Testis (tissue), 3 donors: ENCODE results near the gene DLG1. TPM values are rescaled to one million over a fixed set of nuclear protein-coding genes. Genes with fewer than 3 reads are reported as not detected.
A peak's percentile ranks its signal among the peaks of the same experiment; 100 is the strongest.

Experiments
- DNase-seq: peaks from one replicate; pipeline ENCODE4 v3.0.0-alpha.2; 2019
- H3K27ac ChIP-seq, 2 donors: fragments of 200-600 bp; sonication (generic); one replicate each; pipeline ENCODE4 v1.5.1; 2019
- H3K27me3 ChIP-seq: fragments of 200-600 bp; sonication (generic); one replicate; pipeline ENCODE4 v1.5.1; 2019
- H3K36me3 ChIP-seq: fragments of 200-600 bp; sonication (generic); one replicate; pipeline ENCODE4 v1.5.1; 2017; ENCODE audit warnings: low read depth; ENCODE audit errors: missing control alignments
- H3K4me1 ChIP-seq: fragments of 200-600 bp; sonication (generic); one replicate; pipeline ENCODE4 v1.5.1; 2019
- H3K4me3 ChIP-seq, 2 donors: fragments of 200-600 bp; sonication (generic); one replicate each; pipeline ENCODE4 v1.5.1; 2017 to 2019
- H3K9me3 ChIP-seq: fragments of 200-600 bp; sonication (generic); one replicate; pipeline ENCODE4 v1.5.1; 2017
- POLR2A ChIP-seq: fragments of 450-650 bp; IDR thresholded peaks from one replicate; pipeline ENCODE4 v1.6.1; 2017; ENCODE audit warnings: antibody characterized with exemption, mild to moderate bottlenecking, moderate library complexity
- WGBS, 2 donors: methylation state at CpG; one replicate each; pipeline ENCODE4 v1.1.5; 2018; 5-methylcytosine and 5-hydroxymethylcytosine counted together
- intact Hi-C: fragments of 100-400 bp; cut with DNase I; formaldehyde crosslinking; loops from one replicate; pipeline ENCODE4 v1.15.1; 2023; ENCODE audit warnings: low total_unique reads
- polyA plus RNA-seq: library from polyadenylated mRNA; stranded (reverse); fragments of 350-450 nt; fragmentation: Illumina TruSeq; extraction: RNeasy Lipid Tissue Mini Kit (QIAGEN cat#74804); gene quantifications from one replicate; pipeline ENCODE4 v1.2.3, GENCODE V29; 2014; ENCODE audit warnings: low read depth, low replicate concordance; ENCODE audit not compliant: insufficient read depth
- total RNA-seq, 2 donors: library from RNA; depleted of rRNA; stranded (reverse); fragments of >200 nt; gene quantifications; one replicate each; pipeline ENCODE4 v1.2.3, GENCODE V29; 2016
- TF ChIP-seq, protein P1 (sequence below), 3 experiments: fragments of 450-650 bp in 2 of 3; fragments of 200-600 bp in 1 of 3; sonication (generic) in 1 of 3; IDR thresholded peaks; one replicate each; pipeline ENCODE4 v1.5.1; 2016 to 2019; ENCODE audit warnings: antibody characterized with exemption in 3 of 3, mild to moderate bottlenecking in 2 of 3, moderate library complexity in 1 of 3

The DLG1 gene
- total and polyA plus RNA-seq, 3 donors from 2014 or later = 37.4 to 99.4 (median 99.3) TPM

DNA sequence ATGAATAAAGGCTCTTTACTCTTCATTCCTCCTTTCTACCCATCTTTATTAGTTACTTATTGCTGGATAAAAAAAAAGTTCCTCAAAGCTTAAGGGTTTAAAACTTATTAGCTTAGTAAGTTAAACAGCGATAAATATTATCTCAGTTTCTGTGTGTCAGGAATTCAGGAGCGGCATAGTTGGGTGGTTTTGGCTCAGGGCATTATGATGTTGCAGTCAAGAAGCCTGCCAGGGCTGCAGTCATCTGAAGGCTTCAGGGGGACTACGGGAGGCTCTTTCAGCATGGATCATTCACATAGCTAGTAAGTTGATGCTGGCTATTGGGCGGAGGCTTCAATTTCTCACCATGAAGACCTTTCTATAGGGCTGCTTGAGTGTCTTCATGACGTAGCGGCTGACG, 1.9 kb upstream of the DLG1 start:
- no peak for TF ChIP-seq POLR2A
- TF ChIP-seq, protein P1, sequence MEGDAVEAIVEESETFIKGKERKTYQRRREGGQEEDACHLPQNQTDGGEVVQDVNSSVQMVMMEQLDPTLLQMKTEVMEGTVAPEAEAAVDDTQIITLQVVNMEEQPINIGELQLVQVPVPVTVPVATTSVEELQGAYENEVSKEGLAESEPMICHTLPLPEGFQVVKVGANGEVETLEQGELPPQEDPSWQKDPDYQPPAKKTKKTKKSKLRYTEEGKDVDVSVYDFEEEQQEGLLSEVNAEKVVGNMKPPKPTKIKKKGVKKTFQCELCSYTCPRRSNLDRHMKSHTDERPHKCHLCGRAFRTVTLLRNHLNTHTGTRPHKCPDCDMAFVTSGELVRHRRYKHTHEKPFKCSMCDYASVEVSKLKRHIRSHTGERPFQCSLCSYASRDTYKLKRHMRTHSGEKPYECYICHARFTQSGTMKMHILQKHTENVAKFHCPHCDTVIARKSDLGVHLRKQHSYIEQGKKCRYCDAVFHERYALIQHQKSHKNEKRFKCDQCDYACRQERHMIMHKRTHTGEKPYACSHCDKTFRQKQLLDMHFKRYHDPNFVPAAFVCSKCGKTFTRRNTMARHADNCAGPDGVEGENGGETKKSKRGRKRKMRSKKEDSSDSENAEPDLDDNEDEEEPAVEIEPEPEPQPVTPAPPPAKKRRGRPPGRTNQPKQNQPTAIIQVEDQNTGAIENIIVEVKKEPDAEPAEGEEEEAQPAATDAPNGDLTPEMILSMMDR (IDR thresholded peaks at IDR 0.05) = no peak
- H3K27me3 ChIP-seq = no peaks in the 10 kb centered on the region
- H3K4me1 ChIP-seq = no peaks in the 10 kb centered on the region
- WGBS, 2 donors = 80 to 91% methylated on average over 7 of the region's 7 CpGs
- intact Hi-C loops = no loop called here
- no peak for DNase-seq
- H3K4me3 ChIP-seq = no peak overlapping the region
- H3K27ac ChIP-seq = no peak overlapping the region
- H3K36me3 ChIP-seq = no peaks in the 10 kb centered on the region
- no peaks in the 10 kb centered on the region for H3K9me3 ChIP-seq

DNA sequence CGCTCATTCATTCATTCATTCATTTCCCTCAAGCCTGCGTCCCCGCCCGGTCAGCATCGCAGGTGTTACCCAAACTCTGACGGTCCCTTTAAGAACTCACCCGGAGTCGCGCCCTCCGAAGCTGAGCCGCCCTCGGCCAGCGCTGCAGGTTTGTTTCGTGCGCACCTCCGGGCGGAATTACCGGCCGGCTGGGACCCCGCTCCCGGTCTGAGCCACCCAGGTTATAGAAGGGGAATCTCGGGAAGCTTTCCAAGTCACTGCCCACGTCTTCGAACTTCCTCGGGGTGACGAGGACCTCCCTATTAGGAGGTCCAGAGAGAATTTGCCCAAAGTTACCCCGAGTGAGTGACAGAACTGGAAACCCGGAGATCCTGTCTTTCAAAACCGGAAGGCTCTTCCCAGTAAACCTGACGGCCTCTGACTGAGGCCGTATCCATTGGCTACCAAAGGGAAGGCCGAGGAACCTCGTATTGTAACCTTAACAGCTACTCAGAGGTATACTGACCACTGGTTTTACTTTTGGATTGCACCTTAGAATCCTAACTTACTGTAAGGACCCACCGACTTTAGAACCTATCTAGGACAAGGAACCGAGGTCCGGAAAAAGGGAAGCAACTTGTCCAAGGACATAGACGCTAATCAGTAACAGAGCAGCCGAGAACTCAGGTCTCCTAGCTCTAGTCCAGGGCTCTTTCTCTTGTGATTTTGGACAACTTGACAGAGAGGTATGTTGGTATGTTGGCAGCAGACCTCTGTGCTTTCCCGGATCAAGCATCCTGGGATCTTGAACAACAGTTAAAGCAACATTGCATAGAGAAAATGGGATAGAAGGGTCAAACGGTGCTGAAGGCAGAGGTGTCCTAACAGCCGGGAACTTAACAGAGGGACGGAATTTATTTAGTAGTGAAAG, 788 bp upstream of the DLG1 start:
- H3K36me3 ChIP-seq = no peaks in the 10 kb centered on the region
- intact Hi-C loops = no loop called here
- H3K4me3 ChIP-seq = peak overlapping the region; percentile 79 to 96
- DNase-seq = peak; percentile 61
- H3K4me1 ChIP-seq = no peaks in the 10 kb centered on the region
- H3K9me3 ChIP-seq = no peaks in the 10 kb centered on the region
- WGBS, 2 donors = 6 to 8% methylated on average over 22 to 41 of the region's 42 CpGs
- TF ChIP-seq, protein P1 (IDR thresholded peaks at IDR 0.05) = no peak
- TF ChIP-seq POLR2A = no peak
- H3K27me3 ChIP-seq = no peaks in the 10 kb centered on the region
- H3K27ac ChIP-seq = peak overlapping the region; percentile 78 to 95

DNA sequence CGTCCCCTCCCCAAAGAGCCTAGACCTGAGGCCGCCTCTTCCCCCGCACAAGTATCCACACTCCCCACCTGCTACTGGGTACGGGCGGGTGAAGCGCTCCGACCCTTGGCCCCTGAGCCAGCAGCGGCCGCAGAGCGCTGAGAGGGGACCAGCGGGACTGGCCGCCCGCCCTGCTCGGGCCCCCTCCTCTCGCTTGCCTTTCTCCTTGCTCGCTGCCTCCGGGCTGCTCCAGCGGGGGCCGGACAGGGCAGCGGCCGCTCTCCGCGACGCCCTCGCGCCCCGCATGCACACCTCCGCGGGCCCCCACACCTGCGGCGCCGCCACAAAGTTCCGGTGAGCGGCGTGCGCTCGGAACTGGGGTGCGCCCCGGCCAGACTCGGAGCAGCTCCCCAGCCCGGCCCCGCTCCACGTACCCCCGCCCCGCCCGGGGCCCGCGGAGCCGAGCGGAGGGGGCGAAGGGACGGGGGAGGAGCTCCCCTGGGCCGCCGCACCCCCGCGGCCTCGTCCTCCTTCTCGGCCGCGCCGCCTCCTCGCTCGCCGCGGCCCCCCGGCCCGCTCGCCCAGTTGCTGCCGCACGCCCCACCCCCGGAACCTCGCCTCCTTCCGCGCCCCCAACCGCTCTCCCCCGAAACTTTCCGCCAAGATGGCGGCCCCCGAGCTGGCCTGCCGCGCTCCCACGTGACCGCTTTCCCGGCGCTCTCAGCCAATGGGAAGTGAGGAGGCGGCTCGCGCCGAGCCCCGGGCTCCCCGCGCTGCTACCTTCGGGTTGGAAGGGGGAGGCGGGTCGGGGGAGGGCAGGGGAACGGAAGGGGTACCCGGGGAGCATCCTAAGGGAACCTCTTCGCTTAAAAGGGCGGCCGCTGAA, 704 bp downstream of the DLG1 start:
- peak overlapping the region; percentile 79 to 96 for H3K4me3 ChIP-seq
- WGBS, 2 donors = 0 to 1% methylated on average over 11 to 43 of the region's 100 CpGs
- no peaks in the 10 kb centered on the region for H3K4me1 ChIP-seq
- no peaks in the 10 kb centered on the region for H3K36me3 ChIP-seq
- H3K27ac ChIP-seq = peak overlapping the region; percentile 78 to 95
- H3K27me3 ChIP-seq = no peaks in the 10 kb centered on the region
- intact Hi-C loops = no loop called here
- peak; percentile 92 for DNase-seq
- no peaks in the 10 kb centered on the region for H3K9me3 ChIP-seq
- TF ChIP-seq POLR2A = no peak
- TF ChIP-seq, protein P1 (IDR thresholded peaks at IDR 0.05) = no peak

DNA sequence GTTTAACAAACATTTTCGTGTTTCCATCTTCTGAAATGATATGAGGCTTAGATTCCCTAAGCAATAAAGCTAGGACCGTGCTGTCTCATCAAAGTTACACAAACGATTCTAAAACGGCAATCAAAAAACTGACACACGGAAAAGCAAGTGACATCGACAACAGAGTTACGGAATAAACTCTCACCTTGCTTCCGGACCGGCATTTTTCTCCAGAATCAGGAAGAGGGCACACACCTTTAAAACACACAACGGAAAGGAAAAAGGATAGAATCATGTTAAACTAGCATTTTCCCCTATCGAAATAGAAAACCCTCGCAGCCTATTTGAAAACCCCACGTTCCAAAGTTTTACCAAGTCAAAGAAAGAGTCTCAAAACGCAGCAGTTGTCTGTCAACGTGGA, 1.4 kb downstream of the DLG1 start:
- Histone ChIP-seq H3K27ac (peak overlapping the region; percentile 78 to 95), H3K4me1 (no peaks in the 10 kb centered on the region), H3K36me3 (no peaks in the 10 kb centered on the region), H3K27me3 (no peaks in the 10 kb centered on the region), H3K4me3 (peak overlapping the region; percentile 79 to 96), H3K9me3 (no peaks in the 10 kb centered on the region)
- WGBS, 2 donors = 1 to 2% methylated on average over 15 of the region's 15 CpGs
- DNase-seq = no peak
- intact Hi-C loops = no loop called here
- TF ChIP-seq, protein P1 (IDR thresholded peaks at IDR 0.05) = no peak
- TF ChIP-seq POLR2A = no peak
